HT-29 (cell line): ENCODE data around the gene STH. TPM values are rescaled to one million over a fixed set of nuclear protein-coding genes. Genes with fewer than 3 reads are reported as not detected.

ENCODE experiments used
- DNase-seq: peaks from one replicate; pipeline ENCODE4 v3.0.0-alpha.2; 2015; ENCODE audit warnings: low spot score
- total RNA-seq: library from RNA; depleted of rRNA; stranded (reverse); fragments of >200 nt; shearing (Covaris generic); gene quantifications from 2 replicates; pipeline ENCODE4 v1.2.3, GENCODE V29; 2014

The STH gene
- total RNA-seq, 1 experiment from 2014 or later = not detected

GRCh38 chr17:45967378-45967777 lies 31.7 kb upstream of the STH start:
- DNase-seq = no peak

- DNase-seq = no peak
Measured at GRCh38 chr17:45968732-45969131, 30.3 kb upstream of the STH start.

GRCh38 chr17:45969726-45970125 lies 29.3 kb upstream of the STH start:
- DNase-seq = no peak

GRCh38 chr17:45970659-45971058 lies 28.4 kb upstream of the STH start:
- no peak for DNase-seq

GRCh38 chr17:45971698-45972141 lies 27.3 kb upstream of the STH start:
- no peak for DNase-seq

GRCh38 chr17:45972531-45972930 lies 26.5 kb upstream of the STH start:
- no peak for DNase-seq

- DNase-seq = no peak
Measured at GRCh38 chr17:45973099-45973780, 25.8 kb upstream of the STH start.

- DNase-seq = no peak
Measured at GRCh38 chr17:45973946-45974859, 24.8 kb upstream of the STH start.

GRCh38 chr17:45974916-45975630 lies 24.0 kb upstream of the STH start:
- no peak for DNase-seq

- no peak for DNase-seq
Measured at GRCh38 chr17:45975640-45976295, 23.3 kb upstream of the STH start.

GRCh38 chr17:45976391-45976754 lies 22.7 kb upstream of the STH start:
- no peak for DNase-seq

- no peak for DNase-seq
Measured at GRCh38 chr17:45976755-45977505, 22.1 kb upstream of the STH start.

- DNase-seq = no peak
Measured at GRCh38 chr17:45977506-45977824, 21.6 kb upstream of the STH start.

GRCh38 chr17:45977976-45978626 lies 20.9 kb upstream of the STH start:
- DNase-seq = no peak

- no peak for DNase-seq
Measured at GRCh38 chr17:45979137-45979536, 19.9 kb upstream of the STH start.

GRCh38 chr17:45980855-45981254 lies 18.2 kb upstream of the STH start:
- no peak for DNase-seq

GRCh38 chr17:45981306-45981705 lies 17.7 kb upstream of the STH start:
- DNase-seq = no peak

- no peak for DNase-seq
Measured at GRCh38 chr17:45982791-45983613, 16.0 kb upstream of the STH start.

- no peak for DNase-seq
Measured at GRCh38 chr17:45983614-45984310, 15.3 kb upstream of the STH start.
